Measurements from ENCODE around the gene TMEM18.

TMEM18 gene

GRCh38 chr2:675051-675450, 2.2 kb downstream of the TMEM18 start:
- Histone ChIP-seq H3K4me3 (replicated peaks; ENCODE audit: low read depth, low read length) (peak overlapping the region; percentile 84; the same call in 1 of the 2 replicates), H3K27me3 (replicated peaks; ENCODE audit: control insufficient read depth, insufficient read depth, low read length) (no peaks in the 10 kb centered on the region), H3K36me3 (ENCODE audit: control insufficient read depth, insufficient read depth, low read length) (peaks cover 10% of the 10 kb centered on the region)
- no peak for TF ChIP-seq CTCF (IDR thresholded peaks at IDR 0.05; ENCODE audit: insufficient read depth, low read length, poor library complexity, severe bottlenecking)
- no peak for DNase-seq (ENCODE audit: extremely low read depth, insufficient read length)

- no peak for DNase-seq (ENCODE audit: extremely low read depth, insufficient read length)
- peaks cover 10% of the 10 kb centered on the region for H3K36me3 ChIP-seq (ENCODE audit: control insufficient read depth, insufficient read depth, low read length)
- H3K4me3 ChIP-seq (replicated peaks; ENCODE audit: low read depth, low read length), result no peak overlapping the region
- TF ChIP-seq CTCF (IDR thresholded peaks at IDR 0.05; ENCODE audit: insufficient read depth, low read length, poor library complexity, severe bottlenecking), result no peak
- H3K27me3 ChIP-seq (replicated peaks; ENCODE audit: control insufficient read depth, insufficient read depth, low read length), result no peaks in the 10 kb centered on the region
Observed at GRCh38 chr2:674321-674985, 2.8 kb downstream of the TMEM18 start.

- TF ChIP-seq CTCF (IDR thresholded peaks at IDR 0.05; ENCODE audit: insufficient read depth, low read length, poor library complexity, severe bottlenecking), result no peak
- no peak for DNase-seq (ENCODE audit: extremely low read depth, insufficient read length)
- Histone ChIP-seq H3K27me3 (replicated peaks; ENCODE audit: control insufficient read depth, insufficient read depth, low read length) (no peaks in the 10 kb centered on the region), H3K4me3 (replicated peaks; ENCODE audit: low read depth, low read length) (no peak overlapping the region), H3K36me3 (ENCODE audit: control insufficient read depth, insufficient read depth, low read length) (peaks cover 12% of the 10 kb centered on the region)
Observed at GRCh38 chr2:673615-674320, 3.4 kb downstream of the TMEM18 start.

GRCh38 chr2:673016-673415, 4.2 kb downstream of the TMEM18 start:
- H3K4me3 ChIP-seq (replicated peaks; ENCODE audit: low read depth, low read length), result peak overlapping the region; percentile 8; the same call in 1 of the 2 replicates
- peaks cover 18% of the 10 kb centered on the region for H3K36me3 ChIP-seq (ENCODE audit: control insufficient read depth, insufficient read depth, low read length)
- H3K27me3 ChIP-seq (replicated peaks; ENCODE audit: control insufficient read depth, insufficient read depth, low read length), result no peaks in the 10 kb centered on the region
- DNase-seq (ENCODE audit: extremely low read depth, insufficient read length), result no peak
- TF ChIP-seq CTCF (IDR thresholded peaks at IDR 0.05; ENCODE audit: insufficient read depth, low read length, poor library complexity, severe bottlenecking), result no peak

- no peak for DNase-seq (ENCODE audit: extremely low read depth, insufficient read length)
- Histone ChIP-seq H3K4me3 (replicated peaks; ENCODE audit: low read depth, low read length) (no peak overlapping the region), H3K36me3 (ENCODE audit: control insufficient read depth, insufficient read depth, low read length) (peaks cover 20% of the 10 kb centered on the region), H3K27me3 (replicated peaks; ENCODE audit: control insufficient read depth, insufficient read depth, low read length) (no peaks in the 10 kb centered on the region)
- TF ChIP-seq CTCF (IDR thresholded peaks at IDR 0.05; ENCODE audit: insufficient read depth, low read length, poor library complexity, severe bottlenecking), result no peak
Observed at GRCh38 chr2:672606-672905, 4.7 kb downstream of the TMEM18 start.
